Activated CD8-positive, alpha-beta T cell treated with anti-CD3 and anti-CD28 coated beads for 36 hours (primary cell): ENCODE measurements around the gene MAP4K3. TPM values are rescaled to one million over a fixed set of nuclear protein-coding genes. Genes with fewer than 3 reads are reported as not detected.
"Not testable (repeated sequence)": the region's sequence is repeated elsewhere in the genome, so short reads cannot be mapped to it uniquely, and the experiment has no call there.

Source experiments
- ATAC-seq: fragments of 200-7000 bp; cut with Tn5 transposase; one replicate; pipeline ENCODE4 v1.10.0; 2021; ENCODE audit warnings: mild to moderate bottlenecking, moderate library complexity
- CTCF ChIA-PET: fragments of 350-600 bp; sonication (Branson Sonifier 250); formaldehyde crosslinking; loops from one replicate; lab custom pipeline; 2021; ENCODE audit warnings: antibody characterized with exemption; lab: Charles Lee
- POLR2A ChIA-PET: fragments of 350-600 bp; sonication (Branson Sonifier 250); formaldehyde crosslinking; loops from one replicate; lab custom pipeline; 2021; ENCODE audit warnings: antibody characterized with exemption; lab: Charles Lee
- DNase-seq: peaks from one replicate; pipeline ENCODE4 v3.0.0-alpha.2; 2020
- H3K27ac Mint-ChIP-seq: one replicate; pipeline ENCODE4 v1.8.0; 2021; ENCODE audit warnings: mild to moderate bottlenecking, mixed read lengths
- H3K27me3 Mint-ChIP-seq: one replicate; pipeline ENCODE4 v1.8.0; 2021; ENCODE audit warnings: mixed read lengths
- H3K36me3 Mint-ChIP-seq: one replicate; pipeline ENCODE4 v1.8.0; 2021; ENCODE audit warnings: low read depth, mixed read lengths
- H3K4me1 Mint-ChIP-seq: one replicate; pipeline ENCODE4 v1.8.0; 2021; ENCODE audit warnings: low read depth, mixed read lengths
- H3K4me3 Mint-ChIP-seq: one replicate; pipeline ENCODE4 v1.8.0; 2021; ENCODE audit warnings: mild to moderate bottlenecking, moderate library complexity, mixed read lengths
- H3K9me3 Mint-ChIP-seq: one replicate; pipeline ENCODE4 v1.8.0; 2021; ENCODE audit warnings: mixed read lengths
- intact Hi-C: fragments of 100-400 bp; cut with micrococcal nuclease; formaldehyde crosslinking; loops from one replicate; pipeline ENCODE4 v1.10.0; 2022
- total RNA-seq, 2 experiments: library from RNA; stranded (reverse); gene quantifications; one replicate each; pipeline ENCODE4 v1.2.3, GENCODE V29; 2021
- TF ChIP-seq, protein P1 (sequence below): fragments of 200-600 bp; IDR thresholded peaks from one replicate; pipeline ENCODE4 v1.8.0; 2022; ENCODE audit warnings: antibody characterized with exemption, mild to moderate bottlenecking

The MAP4K3 gene
- total RNA-seq, 2 experiments from 2014 or later = 6.5 to 12.5 TPM

- ChIA-PET POLR2A (no interaction called here), CTCF (interaction anchor here (0.6 to 7.2 kb wide), 5 partner anchors 17 to 484 kb away, joined by 3 to 40 read pairs (median 5); no protein-coding TSS in a partner anchor)
- TF ChIP-seq, protein P1, sequence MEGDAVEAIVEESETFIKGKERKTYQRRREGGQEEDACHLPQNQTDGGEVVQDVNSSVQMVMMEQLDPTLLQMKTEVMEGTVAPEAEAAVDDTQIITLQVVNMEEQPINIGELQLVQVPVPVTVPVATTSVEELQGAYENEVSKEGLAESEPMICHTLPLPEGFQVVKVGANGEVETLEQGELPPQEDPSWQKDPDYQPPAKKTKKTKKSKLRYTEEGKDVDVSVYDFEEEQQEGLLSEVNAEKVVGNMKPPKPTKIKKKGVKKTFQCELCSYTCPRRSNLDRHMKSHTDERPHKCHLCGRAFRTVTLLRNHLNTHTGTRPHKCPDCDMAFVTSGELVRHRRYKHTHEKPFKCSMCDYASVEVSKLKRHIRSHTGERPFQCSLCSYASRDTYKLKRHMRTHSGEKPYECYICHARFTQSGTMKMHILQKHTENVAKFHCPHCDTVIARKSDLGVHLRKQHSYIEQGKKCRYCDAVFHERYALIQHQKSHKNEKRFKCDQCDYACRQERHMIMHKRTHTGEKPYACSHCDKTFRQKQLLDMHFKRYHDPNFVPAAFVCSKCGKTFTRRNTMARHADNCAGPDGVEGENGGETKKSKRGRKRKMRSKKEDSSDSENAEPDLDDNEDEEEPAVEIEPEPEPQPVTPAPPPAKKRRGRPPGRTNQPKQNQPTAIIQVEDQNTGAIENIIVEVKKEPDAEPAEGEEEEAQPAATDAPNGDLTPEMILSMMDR = no peak
- H3K4me3 Mint-ChIP-seq = no peak overlapping the region
- H3K4me1 Mint-ChIP-seq = peaks cover 16% of the 10 kb centered on the region
- no peak overlapping the region for H3K27ac Mint-ChIP-seq
- DNase-seq (no peak), ATAC-seq (no peak)
- H3K36me3 Mint-ChIP-seq = peaks cover 9% of the 10 kb centered on the region
- intact Hi-C loops = no loop called here
- H3K27me3 Mint-ChIP-seq = no peaks in the 10 kb centered on the region
- peaks cover 3% of the 10 kb centered on the region for H3K9me3 Mint-ChIP-seq
Observed at GRCh38 chr2:39246382-39246980, 190.6 kb downstream of the MAP4K3 start.

DNA sequence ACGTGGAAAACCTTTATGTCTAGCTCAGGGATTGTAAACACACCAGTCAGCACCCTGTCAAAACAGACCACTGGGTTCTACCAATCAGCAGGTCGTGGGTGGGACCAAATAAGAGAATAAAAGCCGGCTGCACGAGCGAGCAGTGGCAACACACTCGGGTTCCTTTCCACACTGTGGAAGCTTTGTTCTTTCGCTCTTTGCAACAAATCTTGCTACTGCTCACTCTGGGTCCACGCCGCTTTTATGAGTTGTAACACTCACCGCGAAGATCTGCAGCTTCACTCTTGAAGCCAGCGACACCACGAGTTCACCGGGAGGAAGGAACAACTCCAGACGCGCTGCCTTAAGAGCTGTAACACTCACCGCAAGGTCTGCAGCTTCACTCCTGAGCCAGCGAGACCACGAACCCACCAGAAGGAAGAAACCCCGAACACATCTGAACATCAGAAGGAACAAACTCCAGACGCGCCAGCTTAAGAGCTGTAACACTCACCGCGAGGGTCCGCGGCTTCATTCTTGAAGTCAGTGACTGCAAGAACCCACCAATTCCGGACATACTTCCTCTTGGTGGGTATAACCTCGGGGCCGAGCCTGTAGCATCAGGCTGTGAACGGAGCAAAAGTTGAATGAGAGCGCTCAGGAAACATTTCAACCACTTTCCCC lies 192.0 kb downstream of the MAP4K3 start:
- H3K4me3 Mint-ChIP-seq = peak overlapping the region; percentile 72
- intact Hi-C loops, H3K9me3 Mint-ChIP-seq, H3K27me3 Mint-ChIP-seq, H3K36me3 Mint-ChIP-seq: not testable (repeated sequence)
- DNase-seq (peak; percentile 59), ATAC-seq (peak; percentile 77)
- ChIA-PET CTCF (interaction anchor here (0.7 to 7.2 kb wide), 6 partner anchors 10 to 309 kb away, joined by 3 to 40 read pairs (median 4); partner anchors contain the start of gene SOS1), POLR2A (interaction anchor here (0.6 to 1.3 kb wide), 4 partner anchors 13 to 151 kb away, joined by 3 read pairs; no protein-coding TSS in a partner anchor)
- H3K27ac Mint-ChIP-seq = peak overlapping the region; percentile 31
- H3K4me1 Mint-ChIP-seq = peaks cover 16% of the 10 kb centered on the region

DNA sequence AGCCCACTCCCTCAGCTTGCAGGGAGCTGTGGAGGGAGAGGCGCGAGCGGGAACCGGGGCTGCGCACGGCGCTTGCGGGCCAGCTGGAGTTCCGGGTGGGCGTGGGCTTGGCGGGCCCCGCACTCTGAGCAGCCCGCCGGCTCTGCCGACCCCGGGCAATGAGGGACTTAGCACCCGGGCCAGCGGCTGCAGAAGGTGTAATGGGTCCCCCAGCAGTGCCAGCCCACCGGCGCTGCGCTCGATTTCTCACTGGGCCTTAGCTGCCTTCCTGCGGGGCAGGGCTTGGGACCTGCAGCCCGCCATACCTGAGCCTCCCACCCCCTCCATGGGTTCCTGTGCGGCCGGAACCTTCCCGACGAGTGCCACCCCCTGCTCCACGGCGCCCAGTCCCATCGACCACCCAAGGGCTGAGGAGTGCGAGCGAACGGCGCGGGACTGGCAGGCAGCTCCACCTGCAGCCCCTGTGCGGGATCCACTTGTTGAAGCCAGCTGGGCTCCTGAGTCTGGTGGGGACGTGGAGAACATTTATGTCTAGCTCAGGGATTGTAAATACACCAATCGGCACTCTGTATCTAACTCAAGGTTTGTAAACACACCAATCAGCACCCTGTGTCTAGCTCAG lies 192.7 kb downstream of the MAP4K3 start:
- CTCF ChIA-PET = interaction anchor here (1.2 to 7.2 kb wide), 5 partner anchors 9 to 297 kb away, joined by 3 to 40 read pairs (median 4); partner anchors contain the start of gene SOS1
- POLR2A ChIA-PET = interaction anchor here (0.7 to 1.3 kb wide), 3 partner anchors 12 to 150 kb away, joined by 3 read pairs; no protein-coding TSS in a partner anchor
- H3K36me3 Mint-ChIP-seq, ATAC-seq, H3K27me3 Mint-ChIP-seq, DNase-seq, intact Hi-C loops, H3K9me3 Mint-ChIP-seq: not testable (repeated sequence)
- Mint-ChIP-seq H3K27ac (peak overlapping the region; percentile 31), H3K4me1 (peaks cover 16% of the 10 kb centered on the region), H3K4me3 (peak overlapping the region; percentile 72)

- DNase-seq (peak; percentile 26), ATAC-seq (peak; percentile 40)
- H3K9me3 Mint-ChIP-seq = no peaks in the 10 kb centered on the region
- no peaks in the 10 kb centered on the region for H3K36me3 Mint-ChIP-seq
- POLR2A ChIA-PET = interaction anchor here (1.3 kb wide), 1 partner anchor 11 kb away, joined by 3 read pairs; no protein-coding TSS in a partner anchor
- peak within 1 kb of the TSS; percentile 72 for H3K4me3 Mint-ChIP-seq
- no peaks in the 10 kb centered on the region for H3K27me3 Mint-ChIP-seq
- H3K4me1 Mint-ChIP-seq = peaks cover 18% of the 10 kb centered on the region
- TF ChIP-seq, protein P1 = no peak
- H3K27ac Mint-ChIP-seq = peak within 1 kb of the TSS; percentile 31
- CTCF ChIA-PET = interaction anchor here (7.2 kb wide), 1 partner anchor 15 kb away, joined by 40 read pairs; no protein-coding TSS in a partner anchor
- intact Hi-C loops = no loop called here
Observed at GRCh38 chr2:39243469-39244123, 193.5 kb downstream of the MAP4K3 start, which contains the start of gene CDKL4. Gene CDKL4, minus strand, starts transcription at chr2:39243970.

DNA sequence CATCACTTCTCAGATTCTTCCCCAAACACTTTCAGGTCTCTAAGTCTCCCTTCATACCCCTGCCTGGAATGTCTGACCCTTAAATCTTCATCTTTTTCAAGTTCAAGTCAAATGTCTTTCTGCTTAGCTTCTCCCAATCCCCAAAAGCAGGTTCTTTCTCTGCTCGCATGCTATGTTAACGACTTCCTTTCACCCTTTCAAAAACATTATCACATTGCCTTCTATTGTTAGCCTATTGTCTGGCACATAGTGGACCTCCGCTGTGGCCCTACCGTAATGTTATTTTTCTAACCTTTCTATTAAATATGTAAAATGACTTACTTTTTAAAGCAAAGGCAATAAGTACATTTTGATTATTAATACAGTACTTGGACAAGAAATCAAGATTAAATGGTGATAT lies 195.5 kb downstream of the MAP4K3 start:
- H3K36me3 Mint-ChIP-seq = no peaks in the 10 kb centered on the region
- H3K4me1 Mint-ChIP-seq = peaks cover 18% of the 10 kb centered on the region
- intact Hi-C loops = no loop called here
- ATAC-seq (no peak), DNase-seq (no peak)
- TF ChIP-seq, protein P1 = no peak
- no peak overlapping the region for H3K4me3 Mint-ChIP-seq
- H3K27ac Mint-ChIP-seq = no peak overlapping the region
- CTCF ChIA-PET = interaction anchor here (0.7 to 7.2 kb wide), 2 partner anchors 13 to 183 kb away, joined by 3 to 40 read pairs; no protein-coding TSS in a partner anchor
- POLR2A ChIA-PET = no interaction called here
- no peaks in the 10 kb centered on the region for H3K27me3 Mint-ChIP-seq
- H3K9me3 Mint-ChIP-seq = no peaks in the 10 kb centered on the region
